Fibroblast of villous mesenchyme (primary cell): ENCODE measurements around the gene ASMT. TPM values are rescaled to one million over a fixed set of nuclear protein-coding genes. Genes with fewer than 3 reads are reported as not detected.

ENCODE experiments used
- DNase-seq: peaks from one replicate; pipeline ENCODE4 v3.0.0-alpha.2; 2010; ENCODE audit warnings: low read depth
- H3K4me3 ChIP-seq: 2 replicates; pipeline ENCODE4 v1.5.1; 2011; ENCODE audit warnings: low read depth, mild to moderate bottlenecking, low read length
- CTCF ChIP-seq: IDR thresholded peaks from 2 replicates; pipeline ENCODE4 v1.5.1; 2012; ENCODE audit warnings: low read depth, mild to moderate bottlenecking, low read length; ENCODE audit not compliant: insufficient read depth
- total RNA-seq: library from RNA; depleted of rRNA; stranded (reverse); fragments of >200 nt; gene quantifications from 2 replicates; pipeline ENCODE4 v1.2.3, GENCODE V29; 2012

ASMT gene
- total RNA-seq, 1 donor: not detected

- peak; percentile 67 for DNase-seq
Measured at GRCh38 chrX:1657367-1658070, 42.7 kb downstream of the ASMT start.

GRCh38 chrX:1658071-1658491 is 43.2 kb downstream of the ASMT start:
- no peak for TF ChIP-seq CTCF
- H3K4me3 ChIP-seq: no peak overlapping the region
- DNase-seq: peak; percentile 11

More at GRCh38 chrX:1657367-1658070, 42.7 kb downstream of the ASMT start:
- H3K4me3 ChIP-seq: no peak overlapping the region
- no peak for TF ChIP-seq CTCF

- H3K4me3 ChIP-seq: no peak overlapping the region
- TF ChIP-seq CTCF: no peak
- DNase-seq: no peak
Measured at GRCh38 chrX:1659664-1660461, 45.0 kb downstream of the ASMT start.

GRCh38 chrX:1661048-1661921 is 46.4 kb downstream of the ASMT start:
- no peak for TF ChIP-seq CTCF
- no peak for DNase-seq
- no peak overlapping the region for H3K4me3 ChIP-seq

GRCh38 chrX:1661922-1662221 is 47.0 kb downstream of the ASMT start:
- H3K4me3 ChIP-seq: no peak overlapping the region
- TF ChIP-seq CTCF: no peak
- DNase-seq: no peak

GRCh38 chrX:1667566-1667965 is 52.7 kb downstream of the ASMT start:
- H3K4me3 ChIP-seq: no peak overlapping the region
- no peak for TF ChIP-seq CTCF
- no peak for DNase-seq
